GM18909 (cell line): ENCODE data around the gene TYW1B.
A peak's percentile ranks its signal among the peaks of the same experiment; 100 is the strongest.
"Not testable (repeated sequence)": the region's sequence is repeated elsewhere in the genome, so short reads cannot be mapped to it uniquely, and the experiment has no call there.

Experiments
- ATAC-seq: cut with Tn5 transposase; IDR thresholded peaks from one replicate; pipeline ENCODE4 v1.9.1; 2021; ENCODE audit warnings: mild to moderate bottlenecking; ENCODE audit not compliant: unreplicated experiment, poor library complexity

TYW1B gene

GRCh38 chr7:72583620-72584361 is 244.2 kb downstream of the TYW1B start:
- ATAC-seq = not testable (repeated sequence)

- not testable (repeated sequence) for ATAC-seq
These were observed 247.7 kb downstream of the TYW1B start for GRCh38 chr7:72580142-72580770.

- no peak for ATAC-seq
These were observed 250.9 kb downstream of the TYW1B start for GRCh38 chr7:72577107-72577506.

- ATAC-seq = not testable (repeated sequence)
These were observed 266.0 kb downstream of the TYW1B start for GRCh38 chr7:72561988-72562387.

GRCh38 chr7:72559546-72559945 is 268.5 kb downstream of the TYW1B start:
- not testable (repeated sequence) for ATAC-seq

- not testable (repeated sequence) for ATAC-seq
These were observed 271.3 kb downstream of the TYW1B start for GRCh38 chr7:72556733-72557132.

GRCh38 chr7:72555238-72555637 is 272.8 kb downstream of the TYW1B start:
- not testable (repeated sequence) for ATAC-seq

GRCh38 chr7:72554401-72554800 is 273.6 kb downstream of the TYW1B start:
- ATAC-seq = not testable (repeated sequence)

GRCh38 chr7:72550454-72550853 is 277.5 kb downstream of the TYW1B start:
- ATAC-seq = not testable (repeated sequence)

- peak; percentile 45 for ATAC-seq
These were observed 281.3 kb downstream of the TYW1B start for GRCh38 chr7:72546586-72547237.

- not testable (repeated sequence) for ATAC-seq
These were observed 283.5 kb downstream of the TYW1B start for GRCh38 chr7:72544531-72544930.

- no peak for ATAC-seq
These were observed 287.1 kb downstream of the TYW1B start for GRCh38 chr7:72540923-72541322.

- no peak for ATAC-seq
These were observed 287.8 kb downstream of the TYW1B start for GRCh38 chr7:72540106-72540611.

GRCh38 chr7:72539702-72540101 is 288.3 kb downstream of the TYW1B start:
- ATAC-seq = no peak

GRCh38 chr7:72538856-72539255 is 289.1 kb downstream of the TYW1B start:
- ATAC-seq = no peak

- ATAC-seq = no peak
These were observed 289.9 kb downstream of the TYW1B start for GRCh38 chr7:72538147-72538546.

- not testable (repeated sequence) for ATAC-seq
These were observed 292.0 kb downstream of the TYW1B start for GRCh38 chr7:72536038-72536437.

GRCh38 chr7:72531048-72531447 is 297.0 kb downstream of the TYW1B start:
- not testable (repeated sequence) for ATAC-seq
